ENCODE data around the gene NHLRC2.

The NHLRC2 gene

DNA sequence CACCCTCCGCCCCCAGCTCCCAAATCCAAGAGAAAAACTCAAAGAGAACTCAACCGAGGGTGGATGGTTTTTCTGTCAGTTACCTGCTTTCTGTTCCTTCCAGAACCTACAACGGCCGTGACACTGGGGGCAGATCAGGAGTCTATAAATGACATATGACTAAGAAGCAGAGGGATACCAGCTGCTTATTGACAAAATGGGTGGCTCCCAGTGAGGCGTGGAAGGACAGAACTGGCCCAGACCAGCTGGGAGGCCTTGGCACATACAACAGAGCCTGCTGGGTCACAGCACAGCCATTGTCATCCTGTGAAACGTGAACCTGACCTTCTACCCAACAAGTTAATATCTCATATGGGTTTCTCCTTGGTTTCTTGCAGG, 104.9 kb downstream of the NHLRC2 start:
- in situ Hi-C loops (cut with MboI; ENCODE audit: low pct_unique_long_range_greater_than_20kb, low sequenced_read_pairs, unreplicated experiment) = no loop called here
- TF ChIP-seq, protein P1, sequence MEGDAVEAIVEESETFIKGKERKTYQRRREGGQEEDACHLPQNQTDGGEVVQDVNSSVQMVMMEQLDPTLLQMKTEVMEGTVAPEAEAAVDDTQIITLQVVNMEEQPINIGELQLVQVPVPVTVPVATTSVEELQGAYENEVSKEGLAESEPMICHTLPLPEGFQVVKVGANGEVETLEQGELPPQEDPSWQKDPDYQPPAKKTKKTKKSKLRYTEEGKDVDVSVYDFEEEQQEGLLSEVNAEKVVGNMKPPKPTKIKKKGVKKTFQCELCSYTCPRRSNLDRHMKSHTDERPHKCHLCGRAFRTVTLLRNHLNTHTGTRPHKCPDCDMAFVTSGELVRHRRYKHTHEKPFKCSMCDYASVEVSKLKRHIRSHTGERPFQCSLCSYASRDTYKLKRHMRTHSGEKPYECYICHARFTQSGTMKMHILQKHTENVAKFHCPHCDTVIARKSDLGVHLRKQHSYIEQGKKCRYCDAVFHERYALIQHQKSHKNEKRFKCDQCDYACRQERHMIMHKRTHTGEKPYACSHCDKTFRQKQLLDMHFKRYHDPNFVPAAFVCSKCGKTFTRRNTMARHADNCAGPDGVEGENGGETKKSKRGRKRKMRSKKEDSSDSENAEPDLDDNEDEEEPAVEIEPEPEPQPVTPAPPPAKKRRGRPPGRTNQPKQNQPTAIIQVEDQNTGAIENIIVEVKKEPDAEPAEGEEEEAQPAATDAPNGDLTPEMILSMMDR (IDR thresholded peaks at IDR 0.05; ENCODE audit: extremely low read depth, insufficient read depth, missing control alignments) = no peak
- peak; percentile 48 for DNase-seq (ENCODE audit: low spot score)

GRCh38 chr10:113960617-113961181, 106.2 kb downstream of the NHLRC2 start:
- DNase-seq (ENCODE audit: low spot score) = peak; percentile 17
- in situ Hi-C loops (cut with MboI; ENCODE audit: low pct_unique_long_range_greater_than_20kb, low sequenced_read_pairs, unreplicated experiment) = no loop called here

DNA sequence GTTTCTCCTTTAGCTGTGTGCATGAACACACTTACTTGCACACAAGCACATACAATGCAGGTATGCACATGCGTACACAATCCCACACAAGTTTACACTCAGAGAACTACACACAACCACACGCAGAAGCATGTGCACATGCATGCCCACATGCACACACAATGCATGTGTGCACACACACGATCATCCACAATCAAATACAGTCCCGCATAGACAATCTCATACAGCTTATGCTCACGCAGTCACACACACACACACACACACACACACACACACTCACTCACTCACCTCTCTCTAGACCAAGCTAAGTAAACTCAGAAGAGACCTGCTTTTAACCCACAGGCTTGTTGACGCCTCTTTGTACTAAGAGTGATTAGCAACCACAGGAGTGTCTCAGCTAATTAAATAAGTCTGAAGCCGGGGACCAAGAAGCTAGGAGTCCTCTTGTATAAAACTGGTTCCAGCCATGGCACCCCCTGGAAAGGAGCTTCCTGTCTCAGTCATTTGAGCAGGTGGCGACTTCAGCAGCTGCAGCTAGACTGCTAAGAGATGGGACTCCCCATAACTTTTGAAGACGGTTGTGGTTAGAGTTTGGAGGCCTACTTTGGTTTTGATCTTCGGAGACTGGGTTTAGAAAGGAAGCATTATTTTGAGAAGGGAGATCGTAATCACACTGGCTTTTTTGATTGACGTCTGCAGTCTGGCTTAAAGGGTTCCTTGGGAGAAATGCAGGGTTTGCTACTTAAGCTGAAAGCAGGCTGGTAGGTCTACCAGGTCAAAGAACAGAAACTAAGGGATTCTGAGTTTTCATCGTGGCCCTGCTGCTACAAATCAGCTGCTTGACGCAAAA, 106.9 kb downstream of the NHLRC2 start:
- peak; percentile 66 for DNase-seq (ENCODE audit: low spot score)

More at GRCh38 chr10:113960617-113961181, 106.2 kb downstream of the NHLRC2 start:
- TF ChIP-seq, protein P1 (IDR thresholded peaks at IDR 0.05; ENCODE audit: extremely low read depth, insufficient read depth, missing control alignments) = no peak

GRCh38 chr10:113965077-113965476, 110.6 kb downstream of the NHLRC2 start:
- TF ChIP-seq, protein P1 (IDR thresholded peaks at IDR 0.05; ENCODE audit: extremely low read depth, insufficient read depth, missing control alignments) = no peak
- DNase-seq (ENCODE audit: low spot score) = no peak
- in situ Hi-C loops (cut with MboI; ENCODE audit: low pct_unique_long_range_greater_than_20kb, low sequenced_read_pairs, unreplicated experiment) = no loop called here

More for the DNA sequence above, 106.9 kb downstream of the NHLRC2 start:
- in situ Hi-C loops (cut with MboI; ENCODE audit: low pct_unique_long_range_greater_than_20kb, low sequenced_read_pairs, unreplicated experiment) = no loop called here
- TF ChIP-seq, protein P1 (IDR thresholded peaks at IDR 0.05; ENCODE audit: extremely low read depth, insufficient read depth, missing control alignments) = no peak

DNA sequence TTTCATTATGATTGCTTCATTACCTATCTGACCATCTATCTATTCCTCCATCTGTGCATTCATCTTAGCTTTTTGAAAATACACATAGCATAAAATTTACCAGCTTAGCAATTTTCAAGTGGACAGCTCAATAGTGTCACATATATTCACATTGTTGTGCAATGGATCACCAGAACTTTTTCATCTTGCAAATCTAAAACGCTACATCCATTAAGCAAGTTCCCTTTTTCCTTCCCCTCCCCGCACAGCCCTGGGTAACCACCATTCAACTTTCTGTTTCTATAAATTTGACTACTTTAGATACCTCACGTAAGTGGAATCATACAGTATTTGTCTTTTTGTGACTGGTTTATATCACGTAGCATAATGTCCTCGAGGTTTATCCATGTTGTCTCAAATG, 111.2 kb downstream of the NHLRC2 start:
- in situ Hi-C loops (cut with MboI; ENCODE audit: low pct_unique_long_range_greater_than_20kb, low sequenced_read_pairs, unreplicated experiment) = no loop called here
- DNase-seq (ENCODE audit: low spot score) = no peak
- TF ChIP-seq, protein P1 (IDR thresholded peaks at IDR 0.05; ENCODE audit: extremely low read depth, insufficient read depth, missing control alignments) = no peak

Measured in GM13977 (cell line).